GM18861 (cell line): ENCODE measurements around the gene DAB2IP.
"Not testable (repeated sequence)": the region's sequence is repeated elsewhere in the genome, so short reads cannot be mapped to it uniquely, and the experiment has no call there.

Experiments
- ATAC-seq: cut with Tn5 transposase; IDR thresholded peaks from one replicate; pipeline ENCODE4 v1.9.1; 2021; ENCODE audit not compliant: unreplicated experiment

DAB2IP gene

DNA sequence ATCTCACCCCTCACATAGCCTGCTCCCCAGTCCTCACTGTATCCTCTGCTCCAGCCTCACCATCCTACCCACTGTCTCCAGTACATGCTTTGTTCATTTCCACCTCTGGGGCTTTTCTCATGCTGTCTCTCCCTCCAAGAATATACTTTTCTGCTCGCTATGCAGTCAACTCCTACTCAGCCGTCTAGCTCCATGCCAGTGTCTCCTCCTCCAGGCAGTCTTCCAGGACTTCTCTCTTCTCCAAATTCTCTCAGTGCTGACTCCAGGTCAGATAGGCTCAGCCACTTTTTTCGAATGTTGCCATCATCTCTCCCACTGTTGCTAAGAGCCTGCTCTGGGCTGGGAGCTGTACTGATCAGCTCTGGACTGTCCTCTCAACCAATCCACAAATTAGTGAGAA is 8.0 kb upstream of the DAB2IP start:
- no peak for ATAC-seq

DNA sequence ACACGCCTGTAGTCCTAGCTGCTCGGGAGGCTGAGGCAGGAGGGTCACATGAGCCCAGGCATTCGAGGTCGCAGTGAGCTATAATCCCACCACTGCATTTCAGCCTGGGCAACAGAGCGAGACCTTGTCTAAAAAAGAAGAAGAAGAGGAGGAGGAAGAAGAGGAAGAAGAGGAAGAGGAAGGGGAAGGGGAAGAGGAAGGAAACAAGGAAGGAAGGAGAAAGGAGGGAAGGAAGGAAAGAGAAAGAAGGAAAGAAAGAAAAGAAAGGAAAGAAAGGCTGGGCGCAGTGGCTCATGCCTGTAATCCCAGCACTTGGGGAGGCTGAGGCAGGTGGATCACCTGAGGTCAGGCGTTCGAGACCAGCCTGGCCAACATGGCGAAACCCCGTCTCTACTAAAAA is 7.4 kb upstream of the DAB2IP start:
- ATAC-seq, result not testable (repeated sequence)

DNA sequence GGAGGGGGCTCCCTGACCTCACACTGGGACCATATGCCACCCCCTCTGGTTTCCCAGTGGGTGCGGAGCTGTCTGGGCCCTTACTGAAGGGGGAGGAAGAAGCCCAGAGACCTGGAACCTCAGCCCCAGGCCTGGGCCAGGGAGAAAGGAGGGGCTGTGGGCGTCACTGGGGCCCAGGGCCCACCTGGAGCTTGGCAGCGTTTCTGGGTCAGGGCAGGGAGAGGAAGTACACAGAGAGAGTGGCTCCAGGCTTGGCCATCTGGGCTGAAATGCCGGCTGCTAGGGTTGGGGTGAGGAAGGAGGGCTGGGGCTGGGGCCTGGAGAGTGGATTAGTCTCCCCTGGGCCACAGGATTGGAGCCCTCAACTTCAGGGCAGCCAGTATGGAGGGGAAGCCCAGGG is 6.4 kb upstream of the DAB2IP start:
- no peak for ATAC-seq

DNA sequence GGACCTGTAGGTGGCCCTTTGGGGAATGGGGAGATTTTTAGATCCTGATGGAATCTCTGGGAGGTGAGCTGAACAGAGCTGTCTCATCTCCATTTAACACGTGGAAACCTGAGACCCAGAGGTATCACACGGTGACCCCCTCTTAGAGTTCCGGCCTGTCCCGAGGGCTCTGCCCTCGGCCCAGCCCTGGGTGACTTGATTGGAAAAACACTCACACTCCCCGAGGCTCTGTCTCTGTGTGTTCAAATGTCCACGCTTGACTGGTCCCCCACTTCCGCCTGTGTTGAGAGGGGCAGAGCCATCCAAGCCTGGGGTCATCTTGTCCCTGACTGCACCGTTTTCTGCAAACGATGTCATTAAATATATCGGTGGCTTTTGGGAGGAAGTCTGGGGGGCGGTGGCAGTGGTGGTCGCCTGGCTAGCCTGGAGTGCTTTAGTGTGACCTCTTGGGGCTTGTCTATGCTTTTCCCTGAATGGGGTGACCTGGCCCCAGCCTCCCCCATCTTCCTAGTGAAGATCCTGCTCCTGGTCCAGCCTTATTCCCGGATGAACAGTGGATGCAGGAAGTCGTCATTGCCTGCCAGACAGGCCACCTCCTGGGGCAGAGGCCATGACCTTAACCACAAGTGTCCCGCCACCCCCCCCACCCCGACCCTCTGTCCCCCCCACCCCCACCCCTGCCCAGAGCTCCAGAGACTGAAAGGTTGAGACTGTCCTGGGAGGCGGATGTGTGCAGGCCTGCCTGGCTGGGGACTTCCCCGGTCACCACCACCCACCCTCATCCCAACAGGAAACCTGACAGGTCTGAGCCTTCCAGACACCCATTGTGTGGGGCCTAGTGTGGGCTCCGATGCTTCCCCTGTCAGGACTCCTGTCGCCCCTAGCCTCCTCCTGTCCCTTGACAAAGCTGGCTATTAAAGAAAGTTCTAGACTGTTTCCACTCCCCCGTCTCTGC is 5.3 kb upstream of the DAB2IP start:
- ATAC-seq, result no peak

DNA sequence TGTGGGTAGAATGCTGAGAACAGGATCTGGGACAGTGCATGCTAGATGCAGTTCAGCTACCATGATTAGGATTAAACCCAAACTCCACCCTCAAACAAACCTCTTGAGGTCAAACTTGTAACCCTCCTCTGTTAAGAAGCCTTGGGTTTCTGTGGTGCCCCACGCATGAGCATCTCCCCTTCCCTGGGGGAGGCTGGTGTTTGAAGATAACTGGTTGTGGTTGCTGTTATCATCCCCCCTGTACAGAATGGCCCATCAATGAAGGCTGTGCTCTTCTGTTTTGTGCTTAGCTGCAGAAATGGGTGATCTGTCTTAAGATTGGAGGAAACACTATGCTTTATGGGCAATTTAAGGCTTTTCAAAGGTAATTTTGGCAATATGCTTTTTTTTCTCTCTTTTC is 4.4 kb upstream of the DAB2IP start:
- ATAC-seq, result no peak

DNA sequence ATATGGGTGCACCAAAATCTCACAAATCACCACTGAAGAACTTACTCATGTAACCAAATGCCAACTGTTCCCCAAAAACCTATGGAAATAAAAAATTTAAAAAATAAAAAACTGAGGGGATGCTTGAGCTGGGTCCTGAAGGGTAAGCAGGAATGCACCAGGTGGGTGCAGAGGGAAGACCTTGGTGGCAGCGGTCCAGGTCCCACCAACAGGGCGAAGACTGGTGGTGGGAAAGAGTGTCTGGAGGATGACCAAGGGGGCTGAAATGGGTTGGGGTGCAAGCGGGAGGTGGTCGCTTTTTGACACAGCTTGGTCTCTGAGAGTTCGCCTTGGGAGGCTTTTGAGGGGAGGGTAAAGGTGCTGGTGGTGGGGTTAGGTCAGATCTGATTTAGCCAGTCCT is 3.3 kb upstream of the DAB2IP start:
- ATAC-seq, result no peak

DNA sequence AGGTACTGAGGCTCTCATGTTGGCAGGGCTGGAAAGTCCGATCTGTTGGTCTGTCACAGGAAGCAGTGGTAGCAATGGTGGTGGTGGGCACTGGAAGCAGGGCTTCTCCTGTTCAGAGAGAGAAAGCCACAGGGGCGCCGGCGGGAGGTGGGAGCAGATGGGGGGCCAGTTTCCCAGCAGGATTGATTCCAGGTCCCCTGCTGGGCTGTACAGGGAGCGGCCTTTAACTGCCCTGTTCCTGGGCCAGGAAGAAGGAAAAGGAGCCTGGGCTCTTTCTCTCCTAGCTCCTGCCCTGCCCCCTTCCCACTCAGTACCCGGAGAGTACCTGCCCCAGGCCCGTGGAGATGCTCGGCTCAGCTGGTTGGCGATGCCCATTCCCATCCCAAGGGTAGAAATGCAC is 2.6 kb upstream of the DAB2IP start:
- ATAC-seq, result no peak

DNA sequence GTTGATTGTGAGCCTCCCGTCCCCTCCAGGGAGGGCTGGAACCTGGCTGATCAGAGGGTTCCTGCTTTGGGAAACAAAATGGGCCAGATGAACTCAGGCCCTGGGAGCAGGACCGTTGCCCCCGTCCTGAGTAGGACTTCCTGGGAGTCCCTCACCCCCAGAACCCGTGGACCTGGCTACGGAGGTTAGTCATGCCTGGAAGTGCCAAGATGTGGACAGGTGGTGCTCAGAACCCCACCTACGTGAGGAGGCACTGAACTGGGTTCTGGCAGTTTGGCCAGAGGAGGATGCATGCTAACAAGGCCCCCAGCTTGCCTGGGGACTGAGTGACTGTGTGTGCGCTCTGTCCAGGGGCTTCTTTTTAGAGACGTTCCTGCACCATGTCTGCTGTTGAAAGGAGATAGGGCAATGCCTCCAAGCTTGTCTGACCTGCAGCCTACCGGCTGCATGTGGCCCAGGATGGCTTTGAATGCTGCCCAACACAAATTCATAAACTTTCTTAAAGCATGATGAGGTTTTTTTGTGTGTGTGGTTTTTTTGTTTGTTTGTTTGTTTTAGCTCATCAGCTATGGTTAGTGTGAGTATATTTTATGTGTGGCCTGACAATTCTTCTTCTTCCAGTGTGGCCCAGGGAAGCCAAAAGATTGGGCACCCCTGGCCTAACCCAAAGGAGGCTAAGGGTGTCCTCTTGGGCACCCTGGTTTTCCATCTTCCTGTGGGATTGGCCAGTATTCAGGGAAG is 1.8 kb upstream of the DAB2IP start:
- ATAC-seq, result no peak

DNA sequence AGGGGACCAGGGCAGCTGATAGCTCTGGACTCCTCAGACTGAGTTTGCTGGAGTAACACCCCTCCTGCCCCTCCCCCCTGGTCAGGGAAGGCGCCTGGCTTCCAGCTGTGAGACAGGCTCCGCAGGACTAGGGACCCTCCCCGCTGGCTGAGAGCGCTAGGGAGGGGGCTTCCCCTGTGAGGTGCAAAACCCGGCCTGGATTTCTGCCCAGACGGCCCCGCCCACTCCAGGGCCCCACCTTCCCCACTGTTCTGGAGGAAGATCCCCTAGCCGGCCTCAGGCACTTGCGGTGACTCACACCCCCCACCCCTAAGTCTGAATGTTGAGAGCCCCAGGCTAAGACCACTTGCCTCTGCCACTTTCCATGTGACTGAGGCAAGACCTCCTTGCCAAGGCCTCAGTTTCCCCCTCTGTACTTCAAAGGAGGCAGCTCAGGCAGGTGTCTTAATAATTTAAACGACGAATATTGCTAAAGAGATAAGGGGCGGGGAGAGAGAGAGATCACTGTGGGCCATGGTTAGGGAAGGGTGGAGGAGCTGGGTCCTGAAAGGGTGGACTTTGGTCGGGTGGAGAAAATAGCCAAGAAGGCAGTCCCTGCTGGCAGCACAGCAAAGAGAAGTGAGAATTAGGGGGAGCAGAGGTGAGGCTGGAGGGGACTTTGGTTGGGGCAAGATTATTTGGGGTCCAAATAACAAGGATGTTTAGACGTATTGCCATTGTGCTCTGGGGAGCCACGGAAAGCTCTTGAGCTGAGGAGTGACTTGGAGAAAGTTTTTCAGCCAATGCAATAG is 1.0 kb upstream of the DAB2IP start:
- no peak for ATAC-seq

DNA sequence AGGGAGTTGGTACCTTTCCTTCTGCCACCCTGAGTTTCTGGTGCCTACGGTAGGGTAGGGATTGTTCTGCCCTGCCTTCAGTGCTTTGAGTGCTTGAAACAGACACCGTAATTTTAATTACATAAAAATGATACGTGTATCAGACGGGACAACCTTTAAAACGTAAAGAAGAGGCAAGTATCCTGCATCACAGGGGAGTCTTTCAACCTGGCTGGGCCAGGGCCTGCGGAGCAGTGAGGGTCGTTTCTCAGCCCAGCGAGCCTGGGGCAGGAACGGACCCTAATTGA is 483 bp upstream of the DAB2IP start:
- no peak for ATAC-seq

DNA sequence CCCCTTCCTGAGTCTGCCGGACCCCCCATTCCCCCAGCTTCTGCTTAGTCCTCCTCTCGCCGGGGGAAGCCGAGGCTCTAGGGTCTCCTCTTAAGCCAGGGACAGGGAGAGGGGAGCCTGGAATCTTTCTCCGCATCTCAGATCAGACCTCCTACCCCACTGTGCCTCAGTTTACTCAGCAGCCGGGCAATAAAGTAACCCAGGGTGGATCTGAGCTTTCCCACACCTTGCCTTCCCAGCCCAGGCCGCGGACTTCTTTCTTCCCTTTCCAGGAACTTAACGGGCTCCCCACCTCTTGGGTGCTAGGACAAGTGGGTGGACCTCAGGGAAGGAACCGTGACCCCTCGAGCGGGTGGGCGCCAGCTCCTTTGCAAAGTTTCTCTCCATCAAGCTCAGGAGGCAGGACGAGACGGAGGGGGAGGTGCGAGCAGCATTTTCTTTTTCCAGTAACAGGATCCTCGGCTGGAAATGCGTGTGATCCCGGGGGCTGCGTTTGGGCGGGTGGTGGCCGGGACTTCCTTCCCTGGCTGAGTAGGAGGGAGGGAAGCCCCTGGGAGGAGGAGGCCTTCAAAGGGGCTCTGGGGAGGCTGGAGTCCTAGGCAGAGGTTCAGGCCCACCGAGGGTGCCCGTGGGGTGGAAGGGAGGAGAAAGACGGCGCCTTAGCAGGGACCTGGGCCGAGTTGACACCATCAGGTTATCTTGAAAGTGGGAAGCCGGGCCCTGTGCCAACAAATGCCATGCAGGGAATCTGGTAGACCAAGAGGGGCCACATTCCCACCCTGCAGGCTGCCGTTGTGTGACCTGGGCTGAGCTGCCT is 795 bp downstream of the DAB2IP start:
- no peak for ATAC-seq

DNA sequence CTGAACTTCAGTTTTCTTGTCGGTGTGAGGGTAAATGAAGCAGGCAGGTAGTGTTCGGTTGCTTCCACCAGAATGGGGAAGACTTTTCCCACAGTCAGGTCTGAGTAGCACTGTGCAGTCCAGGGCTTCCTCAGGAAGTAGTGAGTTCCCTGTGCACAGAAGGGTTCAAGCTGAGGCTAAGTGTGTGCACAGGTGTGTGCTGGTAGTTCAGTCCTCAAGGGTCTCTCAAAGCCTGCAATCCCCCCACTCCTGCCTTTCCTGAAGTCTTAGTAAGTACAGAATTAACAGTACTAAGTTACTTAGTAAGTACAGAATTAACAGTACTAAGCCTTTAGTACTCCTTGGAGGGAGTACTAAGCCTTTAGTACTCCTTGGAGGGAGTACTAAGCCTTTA is 1.4 kb downstream of the DAB2IP start:
- ATAC-seq, result no peak

DNA sequence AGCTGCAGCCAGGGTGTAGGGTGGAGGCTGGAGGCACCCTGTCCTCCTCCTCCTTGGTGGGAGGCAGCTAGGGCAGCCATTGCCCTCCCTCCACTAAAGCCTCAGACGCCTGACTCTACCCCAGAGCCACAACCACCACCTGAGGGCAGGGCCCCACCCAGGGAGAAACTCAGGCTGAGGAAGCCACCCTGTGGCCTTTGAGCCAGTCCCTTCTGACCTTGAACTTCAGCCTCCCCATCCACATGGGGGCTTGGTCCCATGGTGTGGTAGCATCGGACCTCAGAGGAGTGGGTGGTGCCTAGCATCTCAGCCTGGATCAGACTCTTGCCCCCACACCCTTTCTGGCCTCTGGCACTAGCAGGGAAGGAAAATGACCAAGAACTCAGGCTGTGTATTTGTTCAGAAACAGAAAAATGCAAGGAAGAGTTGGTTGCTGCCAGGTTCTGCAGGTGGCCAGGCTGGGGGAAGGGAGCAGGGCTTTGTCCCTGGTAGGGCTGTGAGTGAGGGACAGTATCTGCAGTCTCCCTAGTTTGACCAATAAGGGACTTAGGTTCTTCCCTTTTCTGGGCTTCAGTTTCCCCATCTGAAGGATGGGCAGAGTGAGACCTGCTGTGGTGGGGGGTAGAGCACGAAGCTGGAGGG is 3.2 kb downstream of the DAB2IP start:
- no peak for ATAC-seq

DNA sequence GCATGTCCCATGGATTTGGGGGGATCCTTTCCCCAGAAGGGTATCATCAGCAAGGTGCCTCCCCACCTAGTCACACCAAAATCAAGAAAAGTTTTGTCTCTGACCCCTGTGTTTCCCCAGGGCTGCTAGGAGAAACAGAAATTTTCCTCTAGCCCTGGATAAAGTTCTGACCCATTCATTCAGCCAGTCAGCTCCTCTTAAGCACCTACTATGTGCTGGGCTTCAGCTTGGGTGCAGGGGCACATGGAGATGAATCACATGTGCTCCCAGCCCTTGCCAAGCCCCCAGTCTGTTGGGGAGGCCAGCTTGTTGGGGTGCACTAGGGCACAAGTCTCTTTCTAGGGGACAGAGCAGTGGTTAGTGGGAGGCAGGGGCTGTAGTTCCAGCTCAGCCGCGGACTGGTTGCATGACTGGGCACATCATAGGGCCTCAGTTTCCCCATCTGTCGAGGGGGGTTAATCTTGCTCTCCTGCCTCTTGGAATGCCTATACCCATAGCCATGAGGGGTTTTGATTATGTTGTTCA is 3.9 kb downstream of the DAB2IP start:
- no peak for ATAC-seq

DNA sequence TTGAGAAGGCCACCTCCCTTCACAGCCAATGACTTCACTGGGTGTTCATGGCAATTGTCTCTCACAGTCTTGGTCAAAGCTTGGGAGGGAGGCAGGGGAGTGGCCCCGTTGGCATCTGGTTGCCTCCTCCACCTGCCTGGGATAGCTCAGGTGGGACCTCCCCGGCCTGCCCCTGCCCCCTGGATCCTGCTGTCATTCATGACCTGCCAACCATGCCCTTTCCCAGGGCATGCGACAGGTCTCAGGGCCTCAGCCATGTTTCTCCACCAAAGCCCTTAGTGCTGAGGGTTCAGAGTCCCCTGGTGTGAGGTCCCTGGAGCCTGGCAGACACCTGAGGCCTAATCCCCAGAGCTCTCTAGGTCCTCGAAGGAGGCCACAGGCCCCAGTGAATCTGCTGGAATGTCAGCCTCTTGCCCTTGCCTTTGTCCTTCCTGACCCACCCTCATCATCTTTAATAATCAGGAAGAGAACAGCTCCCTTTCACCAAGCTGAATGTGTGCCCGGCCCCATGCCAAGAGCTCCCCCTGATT is 5.6 kb downstream of the DAB2IP start:
- no peak for ATAC-seq

DNA sequence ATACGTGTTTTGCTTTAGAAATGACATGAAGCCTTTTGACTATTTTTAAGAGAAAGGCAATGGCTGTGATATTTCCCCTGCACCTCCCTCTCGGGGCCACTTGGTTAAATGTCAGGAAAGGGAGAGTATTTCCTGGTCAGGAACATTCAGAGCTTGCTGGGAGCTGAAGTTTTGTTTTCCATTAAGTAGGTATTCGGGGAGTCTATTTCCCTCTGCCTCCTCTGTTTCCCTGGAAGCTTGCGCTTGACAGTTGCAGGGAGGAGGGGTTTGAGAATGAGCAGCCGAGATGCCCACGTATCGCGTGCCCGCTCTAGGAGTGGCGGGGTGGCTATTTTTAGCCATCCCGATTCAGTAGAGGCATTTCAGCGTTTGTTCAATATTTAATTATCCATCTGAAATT is 6.7 kb downstream of the DAB2IP start:
- ATAC-seq, result no peak

DNA sequence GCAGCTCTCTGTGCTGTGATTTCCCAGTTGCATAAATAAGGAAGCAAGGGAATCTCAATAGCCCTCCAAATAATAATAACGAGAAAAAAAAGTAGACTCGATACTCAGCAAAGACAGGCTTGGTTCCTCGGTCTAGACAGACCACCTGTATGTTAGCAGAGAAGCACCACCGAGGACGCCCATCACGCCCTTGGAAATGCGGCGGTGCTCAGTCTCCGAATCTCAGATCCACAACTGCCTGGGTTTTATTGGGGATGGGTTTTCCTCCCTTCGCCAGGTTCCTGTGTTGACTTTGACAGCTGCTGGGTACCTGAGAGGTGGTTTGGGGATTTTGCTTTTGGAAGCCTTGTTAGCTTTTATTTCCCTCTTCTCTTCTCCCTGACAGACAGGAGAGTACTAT is 7.2 kb downstream of the DAB2IP start:
- ATAC-seq, result no peak

DNA sequence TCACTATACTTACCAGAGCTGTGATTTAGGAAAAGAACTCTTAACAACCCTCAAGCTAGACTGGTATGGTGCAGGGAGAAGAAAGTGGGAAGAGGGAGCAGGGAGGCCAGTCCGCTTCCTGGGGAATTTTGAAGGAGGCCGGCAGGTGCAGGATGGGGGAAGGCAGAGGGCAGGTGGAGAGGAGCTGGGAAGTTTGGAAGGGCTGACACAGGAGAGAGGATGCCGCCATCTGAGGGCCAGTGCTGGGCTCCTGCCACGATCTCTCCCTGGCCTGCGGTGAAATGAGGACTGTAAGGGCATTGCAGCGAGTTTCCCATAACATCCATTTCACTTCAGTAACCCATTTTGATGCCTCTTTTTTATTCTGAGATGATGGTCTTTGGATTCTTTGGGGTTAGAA is 8.9 kb downstream of the DAB2IP start:
- no peak for ATAC-seq

DNA sequence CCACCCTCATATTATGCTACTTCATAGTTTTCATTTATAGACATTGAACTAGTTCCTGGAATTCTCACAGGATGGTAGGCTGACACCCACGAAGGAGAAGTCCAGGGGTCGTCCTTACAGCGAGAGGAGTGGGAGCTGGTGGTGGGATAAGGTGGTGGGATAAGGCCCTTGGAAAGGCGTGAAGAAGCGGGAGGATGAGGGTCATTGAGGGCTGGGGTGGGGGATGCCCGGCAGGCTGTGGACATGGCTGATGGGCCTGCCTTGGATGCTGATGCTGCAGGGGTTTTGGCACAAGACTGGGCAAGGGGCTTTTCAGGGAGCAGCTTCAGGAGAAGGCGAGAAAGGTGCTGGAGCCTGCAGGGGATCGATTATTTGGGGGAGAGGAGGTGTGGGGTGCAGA is 9.4 kb downstream of the DAB2IP start:
- ATAC-seq, result no peak

DNA sequence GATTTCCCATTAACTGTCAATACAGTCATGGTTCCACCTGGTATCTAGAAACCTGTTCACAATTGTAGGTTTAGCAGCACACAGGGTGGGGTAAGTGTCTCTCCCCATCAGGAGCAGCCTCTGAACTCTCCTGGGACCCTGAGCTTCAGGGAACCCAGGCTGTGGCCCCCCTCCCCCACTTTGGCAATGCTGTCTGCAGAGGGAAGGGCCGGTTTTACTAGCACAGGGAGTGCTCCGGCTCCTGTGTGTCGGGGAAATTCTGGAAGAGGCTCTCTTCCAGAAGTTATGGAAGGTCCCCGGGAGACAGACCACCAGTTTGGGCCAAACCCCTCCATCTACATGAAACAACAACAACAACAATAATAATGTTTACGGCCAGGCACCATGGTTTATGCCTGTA is 9.9 kb downstream of the DAB2IP start:
- ATAC-seq, result no peak
